GM19438 (cell line): ENCODE data around the gene GATA6.
"Not testable (repeated sequence)": the region's sequence is repeated elsewhere in the genome, so short reads cannot be mapped to it uniquely, and the experiment has no call there.

Experiments
- ATAC-seq: cut with Tn5 transposase; IDR thresholded peaks from one replicate; pipeline ENCODE4 v1.9.1; 2021; ENCODE audit warnings: low read depth; ENCODE audit not compliant: unreplicated experiment

The GATA6 gene

GRCh38 chr18:22180722-22181121, 11.3 kb downstream of the GATA6 start:
- no peak for ATAC-seq

- no peak for ATAC-seq
Observed at GRCh38 chr18:22182884-22183697, 13.7 kb downstream of the GATA6 start.

DNA sequence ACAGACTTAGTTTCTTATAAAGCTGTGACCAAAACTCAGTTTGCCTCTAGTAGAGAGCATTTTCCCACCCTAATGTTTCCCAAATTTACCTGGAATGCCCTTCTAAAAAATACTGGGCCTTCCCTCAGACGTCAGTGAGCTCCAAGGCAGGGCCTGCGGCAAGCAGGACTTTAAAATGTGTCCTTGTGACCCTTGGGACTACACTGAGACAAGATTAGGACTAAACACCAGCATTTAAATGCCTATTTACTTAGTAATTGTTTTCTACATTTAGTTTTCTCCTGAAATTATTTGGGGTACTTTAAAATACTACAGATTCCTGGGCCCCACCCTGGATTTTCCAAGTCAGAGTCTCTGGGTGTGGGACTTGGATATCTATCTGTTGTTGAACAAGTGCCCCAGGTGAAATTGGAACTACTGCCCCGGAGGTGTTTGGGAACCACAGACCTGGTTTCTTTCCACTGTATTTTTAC, 14.3 kb downstream of the GATA6 start:
- ATAC-seq: no peak

DNA sequence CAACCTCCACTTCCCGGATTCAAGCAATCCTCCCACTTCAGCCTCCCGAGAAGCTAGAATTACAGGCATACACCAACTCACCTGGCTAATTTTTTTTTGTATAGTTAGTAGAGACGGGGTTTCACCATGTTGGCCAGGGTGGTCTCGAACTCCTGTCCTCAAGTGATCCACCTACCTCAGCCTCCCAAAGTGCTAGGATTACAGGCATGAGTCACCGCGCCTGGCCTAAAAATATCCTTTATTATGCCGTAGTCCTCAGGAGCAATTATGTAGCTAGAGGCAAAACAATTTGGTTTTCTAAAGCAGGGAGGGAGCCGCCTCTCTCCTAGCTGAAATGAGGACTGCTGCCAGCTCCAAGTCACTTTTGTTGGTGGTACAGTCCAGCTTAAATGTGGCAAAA, 15.2 kb downstream of the GATA6 start:
- not testable (repeated sequence) for ATAC-seq

DNA sequence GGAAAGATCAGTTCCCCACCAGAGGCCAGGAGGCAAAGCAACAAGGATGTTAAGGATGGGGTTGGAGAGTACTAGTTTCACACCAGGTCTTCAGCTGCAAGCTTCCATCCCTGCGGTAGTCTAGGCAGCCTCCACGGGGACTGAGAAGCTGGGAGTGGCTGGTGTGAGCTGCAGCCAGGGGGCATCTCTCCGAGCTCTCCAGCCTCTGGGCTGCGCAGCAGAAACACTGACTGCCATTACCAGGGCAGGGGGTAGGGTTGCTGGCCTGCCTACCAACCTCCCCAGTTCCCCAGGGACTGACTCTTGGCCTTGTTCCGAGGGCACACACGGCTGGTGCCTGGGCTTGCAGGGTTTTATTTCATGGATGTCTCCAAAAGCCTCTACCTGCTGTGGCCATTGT, 15.9 kb downstream of the GATA6 start:
- no peak for ATAC-seq

GRCh38 chr18:22185771-22186386, 16.5 kb downstream of the GATA6 start:
- ATAC-seq: no peak

- ATAC-seq: no peak
Observed at GRCh38 chr18:22186484-22186971, 17.1 kb downstream of the GATA6 start.

DNA sequence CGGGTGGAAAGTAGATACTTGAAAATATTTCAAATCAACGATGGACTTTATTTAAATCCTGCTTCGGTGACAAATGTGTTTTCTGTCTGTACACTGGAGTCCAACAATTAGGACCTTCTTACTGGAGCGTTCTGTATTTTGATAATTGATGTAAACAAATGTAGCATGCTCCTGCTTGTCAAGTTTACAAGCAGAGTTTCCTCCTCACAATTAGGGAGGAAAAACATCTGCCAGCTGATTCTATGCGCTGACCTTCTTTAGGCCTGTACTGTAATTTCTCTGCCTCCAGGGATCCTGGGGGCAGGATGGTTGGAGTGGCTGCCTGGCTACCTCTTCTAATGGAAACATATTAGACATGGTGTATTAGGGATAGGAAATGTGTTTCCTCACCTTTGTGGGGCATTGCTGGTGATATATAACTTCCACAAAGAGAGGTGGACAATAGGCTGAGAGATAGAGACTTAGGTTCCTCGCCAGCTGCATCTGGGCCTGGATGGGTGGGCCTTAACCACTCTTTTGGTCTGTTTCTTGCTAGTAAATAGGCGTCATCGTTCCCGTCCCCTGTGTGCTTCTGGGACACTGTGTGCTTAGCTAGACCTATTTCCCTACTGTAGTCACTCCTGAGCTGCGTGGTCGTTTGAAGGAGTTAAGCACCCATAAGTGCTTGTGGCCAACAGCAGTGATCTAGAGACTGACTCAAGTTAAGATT, 19.3 kb downstream of the GATA6 start:
- ATAC-seq: no peak

DNA sequence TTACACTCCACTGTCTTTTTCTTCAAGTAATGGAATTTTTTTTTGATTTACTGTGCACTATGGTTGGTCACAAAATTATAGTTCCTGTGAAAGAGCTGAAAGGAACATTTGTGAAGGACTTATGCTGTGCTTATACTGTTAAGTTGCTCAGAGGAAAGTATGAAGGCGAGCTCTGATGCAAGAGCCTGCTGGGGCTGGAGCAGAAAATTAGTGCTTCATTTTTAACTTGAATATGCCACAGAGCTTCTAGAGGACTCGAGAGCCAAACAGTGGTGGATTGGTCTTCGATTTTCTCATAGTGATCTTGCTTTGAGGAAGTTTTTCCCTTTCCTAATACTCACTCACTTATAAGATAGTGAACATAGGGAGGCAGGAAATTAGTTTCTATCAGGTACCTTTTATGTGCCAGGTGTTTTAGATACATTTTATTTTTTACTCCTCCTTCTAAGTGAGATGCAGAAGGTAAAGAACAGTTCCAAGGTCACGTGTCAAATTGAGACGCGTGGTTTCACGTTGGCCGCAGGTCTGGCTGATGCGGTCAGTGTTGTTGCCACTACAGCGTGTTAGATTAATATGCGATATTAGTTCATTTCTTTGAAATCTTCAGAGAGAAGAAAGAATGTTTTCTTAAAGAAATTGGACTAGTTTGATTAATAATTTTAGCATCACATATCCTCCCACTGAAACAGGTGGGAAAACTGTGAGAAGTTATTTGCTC, 20.2 kb downstream of the GATA6 start:
- no peak for ATAC-seq

- ATAC-seq: no peak
Observed at GRCh38 chr18:22191346-22191695, 21.9 kb downstream of the GATA6 start.

- ATAC-seq: no peak
Observed at GRCh38 chr18:22191923-22192322, 22.5 kb downstream of the GATA6 start.

GRCh38 chr18:22193466-22193865, 24.1 kb downstream of the GATA6 start:
- ATAC-seq: no peak

- ATAC-seq: no peak
Observed at GRCh38 chr18:22194151-22194598, 24.8 kb downstream of the GATA6 start.

DNA sequence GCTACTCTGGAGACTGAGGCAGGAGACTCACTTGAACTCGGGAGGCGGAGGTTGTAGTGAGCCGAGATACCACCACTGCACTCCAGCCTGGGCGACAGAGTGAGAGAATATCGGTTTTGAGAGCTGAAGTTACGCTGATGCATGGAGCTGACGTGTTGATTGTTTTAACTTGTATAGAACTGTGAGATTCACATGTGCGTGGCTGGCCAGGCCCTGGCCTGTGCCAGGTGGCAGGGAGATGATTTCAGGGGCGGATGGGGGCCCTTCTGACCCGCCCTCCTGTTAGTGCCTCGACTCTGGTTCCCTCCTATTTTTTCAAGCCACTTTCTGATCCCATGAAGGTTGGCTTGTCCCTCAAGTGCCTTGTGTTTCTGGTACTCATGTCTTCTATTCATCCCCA, 25.7 kb downstream of the GATA6 start:
- no peak for ATAC-seq

DNA sequence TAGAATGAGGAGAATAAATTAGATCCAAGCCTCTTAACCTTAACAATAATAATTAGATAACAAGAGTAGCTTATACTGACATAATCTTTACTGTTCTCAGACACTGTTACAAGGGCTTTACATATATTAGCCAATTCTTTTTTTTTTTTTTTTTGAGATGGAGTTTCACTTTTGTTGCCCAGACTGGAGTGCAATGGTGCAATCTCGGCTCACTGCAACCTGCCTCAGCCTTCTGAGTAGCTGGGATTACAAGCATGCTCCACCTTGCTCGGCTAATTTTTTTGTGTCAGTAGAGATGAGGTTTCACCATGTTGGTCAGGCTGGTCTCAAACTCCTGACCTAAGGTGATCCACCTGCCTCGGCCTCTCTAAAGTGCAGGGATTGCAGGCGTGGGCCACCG, 27.6 kb downstream of the GATA6 start:
- ATAC-seq: not testable (repeated sequence)

GRCh38 chr18:22197668-22198067, 28.3 kb downstream of the GATA6 start:
- ATAC-seq: no peak

- ATAC-seq: no peak
Observed at GRCh38 chr18:22198163-22198562, 28.8 kb downstream of the GATA6 start.

DNA sequence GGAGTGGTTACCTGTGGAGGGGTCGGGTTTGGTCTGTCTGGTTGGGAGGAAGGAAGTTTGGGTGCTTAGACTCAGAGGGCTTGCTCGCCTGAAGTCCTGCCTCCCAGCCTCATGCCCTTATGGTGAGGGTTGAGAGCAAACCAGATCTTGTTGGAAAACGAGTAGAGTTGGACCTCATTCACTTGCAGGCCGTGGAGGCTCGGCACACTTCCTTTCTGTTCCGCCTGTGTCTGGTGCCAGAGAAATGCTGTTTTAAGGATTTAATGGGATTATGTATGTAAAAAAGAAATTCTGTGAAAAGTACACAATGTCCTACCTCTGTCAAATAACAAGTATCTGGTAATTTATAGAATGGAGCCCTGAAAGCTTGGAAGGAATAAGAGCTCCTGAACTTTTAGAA, 29.6 kb downstream of the GATA6 start:
- ATAC-seq: no peak

DNA sequence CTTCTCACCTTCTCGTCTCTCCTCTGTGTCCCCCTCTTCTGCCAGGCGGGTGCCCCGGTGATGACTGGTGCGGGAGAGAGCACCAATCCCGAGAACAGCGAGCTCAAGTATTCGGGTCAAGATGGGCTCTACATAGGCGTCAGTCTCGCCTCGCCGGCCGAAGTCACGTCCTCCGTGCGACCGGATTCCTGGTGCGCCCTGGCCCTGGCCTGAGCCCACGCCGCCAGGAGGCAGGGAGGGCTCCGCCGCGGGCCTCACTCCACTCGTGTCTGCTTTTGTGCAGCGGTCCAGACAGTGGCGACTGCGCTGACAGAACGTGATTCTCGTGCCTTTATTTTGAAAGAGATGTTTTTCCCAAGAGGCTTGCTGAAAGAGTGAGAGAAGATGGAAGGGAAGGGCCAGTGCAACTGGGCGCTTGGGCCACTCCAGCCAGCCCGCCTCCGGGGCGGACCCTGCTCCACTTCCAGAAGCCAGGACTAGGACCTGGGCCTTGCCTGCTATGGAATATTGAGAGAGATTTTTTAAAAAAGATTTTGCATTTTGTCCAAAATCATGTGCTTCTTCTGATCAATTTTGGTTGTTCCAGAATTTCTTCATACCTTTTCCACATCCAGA, 31.3 kb downstream of the GATA6 start:
- ATAC-seq: no peak

DNA sequence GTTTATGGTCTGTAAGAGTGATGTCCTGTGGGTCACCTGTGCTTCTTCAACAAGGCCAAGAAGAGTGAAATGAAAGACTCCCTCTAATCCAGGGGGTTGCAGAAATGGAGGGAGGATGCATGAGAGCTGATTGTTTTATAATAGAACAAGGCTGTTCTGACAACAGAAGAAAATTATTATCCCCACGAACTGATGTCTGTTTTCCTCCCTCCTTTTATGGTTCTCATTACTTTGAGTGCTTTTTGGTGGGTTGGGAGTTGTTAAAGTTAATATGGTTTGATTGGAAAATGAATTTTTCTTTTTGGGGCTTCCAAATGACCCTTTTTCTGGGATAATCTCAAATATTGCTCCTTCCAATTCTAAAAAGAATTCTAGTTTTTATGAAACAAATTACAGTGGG, 33.6 kb downstream of the GATA6 start:
- no peak for ATAC-seq
